Breast epithelium (tissue), 3 donors: ENCODE measurements around the gene HADH.
"Not testable (repeated sequence)": the region's sequence is repeated elsewhere in the genome, so short reads cannot be mapped to it uniquely, and the experiment has no call there.

Experiments used
- POLR2AphosphoS5 ChIP-seq, 3 donors: sonication (generic); formaldehyde crosslinking; IDR thresholded peaks; one replicate each; pipeline ENCODE4 v1.6.1; 2017; ENCODE audit warnings: antibody characterized with exemption in 3 of 3
- TF ChIP-seq, protein P1 (sequence below), 3 donors: fragments of 450-650 bp; IDR thresholded peaks; one replicate each; pipeline ENCODE4 v1.5.1; 2016 to 2017; ENCODE audit warnings: antibody characterized with exemption in 3 of 3, mild to moderate bottlenecking in 3 of 3, moderate library complexity in 3 of 3

DNA sequence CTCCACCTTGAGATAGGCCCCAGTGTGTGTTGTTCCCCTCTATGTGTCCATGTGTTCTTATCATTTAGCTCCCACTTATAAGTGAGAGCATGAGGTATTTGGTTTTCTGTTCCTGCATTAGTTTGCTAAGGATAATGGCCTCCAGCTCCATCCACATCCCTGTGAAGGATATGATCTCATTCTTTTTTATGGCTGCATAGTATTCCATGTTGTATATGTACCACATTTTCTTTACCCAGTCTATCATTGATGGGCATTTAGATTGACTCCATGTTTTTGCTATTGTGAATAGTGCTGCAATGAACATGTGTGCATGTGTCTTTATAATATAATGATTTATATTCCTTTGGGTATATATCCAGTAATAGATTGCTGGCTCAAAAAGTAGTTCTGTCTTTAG, 22.2 kb upstream of the HADH start:
- TF ChIP-seq, protein P1, sequence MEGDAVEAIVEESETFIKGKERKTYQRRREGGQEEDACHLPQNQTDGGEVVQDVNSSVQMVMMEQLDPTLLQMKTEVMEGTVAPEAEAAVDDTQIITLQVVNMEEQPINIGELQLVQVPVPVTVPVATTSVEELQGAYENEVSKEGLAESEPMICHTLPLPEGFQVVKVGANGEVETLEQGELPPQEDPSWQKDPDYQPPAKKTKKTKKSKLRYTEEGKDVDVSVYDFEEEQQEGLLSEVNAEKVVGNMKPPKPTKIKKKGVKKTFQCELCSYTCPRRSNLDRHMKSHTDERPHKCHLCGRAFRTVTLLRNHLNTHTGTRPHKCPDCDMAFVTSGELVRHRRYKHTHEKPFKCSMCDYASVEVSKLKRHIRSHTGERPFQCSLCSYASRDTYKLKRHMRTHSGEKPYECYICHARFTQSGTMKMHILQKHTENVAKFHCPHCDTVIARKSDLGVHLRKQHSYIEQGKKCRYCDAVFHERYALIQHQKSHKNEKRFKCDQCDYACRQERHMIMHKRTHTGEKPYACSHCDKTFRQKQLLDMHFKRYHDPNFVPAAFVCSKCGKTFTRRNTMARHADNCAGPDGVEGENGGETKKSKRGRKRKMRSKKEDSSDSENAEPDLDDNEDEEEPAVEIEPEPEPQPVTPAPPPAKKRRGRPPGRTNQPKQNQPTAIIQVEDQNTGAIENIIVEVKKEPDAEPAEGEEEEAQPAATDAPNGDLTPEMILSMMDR (IDR thresholded peaks at IDR 0.05), result not testable (repeated sequence)
- TF ChIP-seq POLR2AphosphoS5 (IDR thresholded peaks at IDR 0.05), result not testable (repeated sequence)
